GM23248 (cell line): ENCODE measurements around the gene SCNN1A.

Experiments used
- EZH2 ChIP-seq: fragments of 200-600 bp; sonication (generic); IDR thresholded peaks from 2 replicates; pipeline ENCODE4 v1.6.1; 2018; ENCODE audit warnings: antibody characterized with exemption, mild to moderate bottlenecking; ENCODE audit not compliant: insufficient read depth, poor library complexity, severe bottlenecking
- EZH2phosphoT487 ChIP-seq: fragments of 200-600 bp; sonication (generic); IDR thresholded peaks from 2 replicates; pipeline ENCODE4 v1.6.1; 2018; ENCODE audit warnings: antibody characterized with exemption, moderate library complexity, mild to moderate bottlenecking, low read depth; ENCODE audit not compliant: insufficient read depth

- TF ChIP-seq EZH2 (no peak), EZH2phosphoT487 (no peak)
These were observed 1.7 kb upstream of the SCNN1A start for GRCh38 chr12:6376870-6377666.
